Peyer's patch (tissue), 4 donors: ENCODE data around the gene C1QTNF9.

Source experiments
- CTCF ChIP-seq, 6 experiments: fragments of 450-650 bp in 4 of 6; fragments of 200-600 bp in 2 of 6; sonication (generic) in 1 of 6; IDR thresholded peaks; one replicate each; pipeline ENCODE4 v1.5.1; 2017 to 2019; ENCODE audit warnings: antibody characterized with exemption in 6 of 6, mild to moderate bottlenecking in 3 of 6, moderate library complexity in 1 of 6
- POLR2A ChIP-seq, 2 donors: fragments of 450-650 bp; IDR thresholded peaks; one replicate each; pipeline ENCODE4 v1.5.1; 2017; ENCODE audit warnings: antibody characterized with exemption in 2 of 2, mild to moderate bottlenecking in 2 of 2, moderate library complexity in 2 of 2

- TF ChIP-seq CTCF (IDR thresholded peaks at IDR 0.05) (no peak), POLR2A (IDR thresholded peaks at IDR 0.05) (no peak)
These were observed 9.8 kb upstream of the C1QTNF9 start for GRCh38 chr13:24299488-24300114.
